Measurements from ENCODE around the gene ACTR2.
"Not testable (repeated sequence)": the region's sequence is repeated elsewhere in the genome, so short reads cannot be mapped to it uniquely, and the experiment has no call there.

ACTR2 gene

DNA sequence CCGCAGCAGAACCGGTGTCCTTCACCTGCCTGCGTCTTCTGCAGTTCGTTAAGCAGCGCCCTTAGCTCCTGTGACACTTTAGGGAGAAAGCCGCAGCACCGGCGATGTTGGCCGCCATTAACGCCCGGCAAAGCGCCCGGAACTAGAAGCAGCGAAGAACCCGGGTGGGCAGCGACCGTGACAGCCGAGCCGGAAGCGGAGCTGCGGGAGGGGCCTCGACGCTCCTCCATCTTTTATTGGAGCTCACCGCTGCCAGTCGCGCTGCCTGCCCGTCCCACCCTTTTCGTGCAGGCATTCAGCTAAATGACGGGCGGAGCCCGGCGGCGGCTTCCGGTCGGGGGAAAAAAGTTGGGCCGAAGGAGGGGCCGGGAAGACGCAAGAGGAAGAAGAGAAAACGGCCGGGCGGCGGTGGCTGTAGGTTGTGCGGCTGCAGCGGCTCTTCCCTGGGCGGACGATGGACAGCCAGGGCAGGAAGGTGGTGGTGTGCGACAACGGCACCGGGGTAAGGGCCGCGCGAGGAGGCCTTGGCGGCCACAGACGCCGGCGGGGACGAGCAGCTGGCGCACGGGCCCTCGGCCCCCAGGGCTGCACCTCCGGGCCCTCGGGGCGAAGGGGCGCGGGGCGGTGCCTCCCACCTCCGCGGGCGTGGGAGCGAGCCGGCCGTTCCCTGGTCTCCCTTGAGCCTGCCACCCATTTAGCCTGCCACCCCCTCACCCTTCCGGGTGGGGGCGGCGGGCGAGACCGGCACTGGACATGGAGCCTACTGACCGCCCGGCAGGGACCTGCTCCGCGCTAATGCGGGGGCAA lies at the start of gene ACTR2:
TSS of gene ACTR2 (plus strand) at position 376 of the 807 bp plus-strand sequence. CDS start at position 455, 79 bp downstream.
- peak; percentile 94 for DNase-seq

DNA sequence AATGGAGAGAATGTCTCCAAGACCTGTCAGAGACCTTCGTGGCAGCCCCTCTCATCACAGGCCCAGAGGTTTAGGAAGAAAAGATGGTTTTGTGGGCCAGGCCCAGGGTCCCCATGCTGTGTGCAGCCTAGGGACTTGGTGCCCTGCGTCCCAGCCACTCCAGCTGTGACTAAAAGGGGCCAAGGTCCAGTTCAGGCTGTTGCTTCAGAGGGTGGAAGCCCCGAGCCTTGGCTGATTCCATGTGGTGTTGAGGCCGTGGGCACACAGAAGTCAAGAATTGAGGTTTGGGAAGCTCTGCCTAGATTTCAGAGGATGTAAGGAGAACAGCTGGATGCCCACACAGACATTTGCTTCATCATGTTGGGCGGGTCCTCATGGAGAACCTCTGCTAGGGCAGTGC lies 45.1 kb upstream of the ACTR2 start:
- no peak for DNase-seq

DNA sequence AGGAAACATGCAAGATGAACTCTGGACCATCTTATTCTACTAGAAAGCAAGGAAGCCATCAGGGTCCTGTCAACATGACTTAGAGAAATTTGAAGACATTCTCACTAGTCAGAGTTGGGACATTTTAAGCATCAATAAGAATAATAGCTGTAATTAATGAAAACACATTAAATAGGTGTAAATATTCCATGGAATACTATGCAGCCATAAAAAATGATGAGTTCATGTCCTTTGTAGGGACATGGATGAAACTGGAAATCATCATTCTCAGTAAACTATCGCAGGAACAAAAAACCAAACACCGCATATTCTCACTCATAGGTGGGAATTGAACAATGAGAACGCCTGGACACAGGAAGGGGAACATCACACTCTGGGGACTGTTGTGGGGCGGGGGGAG lies 44.2 kb upstream of the ACTR2 start:
- DNase-seq: not testable (repeated sequence)

DNA sequence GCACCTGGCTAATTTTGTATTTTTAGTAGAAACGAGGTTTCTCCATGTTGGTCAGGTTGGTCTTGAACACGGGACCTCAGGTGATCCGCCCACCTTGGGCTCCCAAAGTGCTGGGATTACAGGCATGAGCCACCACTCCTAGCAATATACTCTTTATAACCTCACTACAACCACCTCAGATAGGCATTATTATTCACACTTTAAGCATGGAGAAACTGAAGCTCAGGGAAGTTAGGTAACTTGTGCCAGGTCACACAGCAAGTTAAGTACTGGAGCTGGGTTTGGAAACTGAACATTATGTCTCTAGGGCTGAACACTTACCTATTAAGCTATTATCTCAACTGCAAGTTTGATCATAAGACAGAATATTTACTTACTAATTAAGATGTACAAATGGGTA lies 42.6 kb upstream of the ACTR2 start:
- DNase-seq: no peak

DNA sequence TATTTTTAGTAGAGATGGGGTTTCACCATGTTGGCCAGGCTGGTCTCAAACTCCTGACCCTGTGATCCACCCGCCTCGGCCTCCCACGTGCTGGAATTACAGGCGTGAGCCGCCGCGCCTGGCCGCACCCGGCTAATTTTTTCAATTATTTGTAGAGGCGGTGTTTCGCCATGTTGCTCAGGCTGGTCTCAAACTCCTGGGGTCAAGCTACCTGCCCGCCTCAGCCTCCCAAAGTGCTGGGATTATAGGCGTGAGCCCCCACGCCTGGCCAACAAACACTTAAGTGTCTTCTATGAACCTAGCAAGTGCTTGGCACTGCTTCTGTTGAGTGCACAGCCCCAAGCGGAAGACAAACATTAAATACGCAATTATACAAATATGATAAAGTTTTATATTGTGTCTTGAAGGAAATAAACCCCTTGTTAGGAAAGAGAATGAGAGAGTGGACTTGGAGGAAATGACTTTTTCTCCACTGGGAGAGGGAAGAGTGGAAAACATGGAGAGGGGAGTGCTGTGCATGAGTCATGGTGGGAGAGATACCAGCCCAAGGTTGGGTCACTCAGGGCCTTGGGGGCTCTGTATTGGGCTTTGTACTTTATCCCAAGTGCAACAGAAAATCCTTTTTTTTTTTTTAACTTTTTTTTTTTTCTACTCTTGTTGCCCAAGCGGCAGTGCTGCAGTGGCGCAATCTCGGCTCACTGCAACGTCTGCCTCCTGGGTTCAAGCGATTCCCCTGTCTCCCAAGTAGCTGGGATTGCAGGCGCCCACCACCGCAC lies 41.4 kb upstream of the ACTR2 start:
- DNase-seq: no peak

DNA sequence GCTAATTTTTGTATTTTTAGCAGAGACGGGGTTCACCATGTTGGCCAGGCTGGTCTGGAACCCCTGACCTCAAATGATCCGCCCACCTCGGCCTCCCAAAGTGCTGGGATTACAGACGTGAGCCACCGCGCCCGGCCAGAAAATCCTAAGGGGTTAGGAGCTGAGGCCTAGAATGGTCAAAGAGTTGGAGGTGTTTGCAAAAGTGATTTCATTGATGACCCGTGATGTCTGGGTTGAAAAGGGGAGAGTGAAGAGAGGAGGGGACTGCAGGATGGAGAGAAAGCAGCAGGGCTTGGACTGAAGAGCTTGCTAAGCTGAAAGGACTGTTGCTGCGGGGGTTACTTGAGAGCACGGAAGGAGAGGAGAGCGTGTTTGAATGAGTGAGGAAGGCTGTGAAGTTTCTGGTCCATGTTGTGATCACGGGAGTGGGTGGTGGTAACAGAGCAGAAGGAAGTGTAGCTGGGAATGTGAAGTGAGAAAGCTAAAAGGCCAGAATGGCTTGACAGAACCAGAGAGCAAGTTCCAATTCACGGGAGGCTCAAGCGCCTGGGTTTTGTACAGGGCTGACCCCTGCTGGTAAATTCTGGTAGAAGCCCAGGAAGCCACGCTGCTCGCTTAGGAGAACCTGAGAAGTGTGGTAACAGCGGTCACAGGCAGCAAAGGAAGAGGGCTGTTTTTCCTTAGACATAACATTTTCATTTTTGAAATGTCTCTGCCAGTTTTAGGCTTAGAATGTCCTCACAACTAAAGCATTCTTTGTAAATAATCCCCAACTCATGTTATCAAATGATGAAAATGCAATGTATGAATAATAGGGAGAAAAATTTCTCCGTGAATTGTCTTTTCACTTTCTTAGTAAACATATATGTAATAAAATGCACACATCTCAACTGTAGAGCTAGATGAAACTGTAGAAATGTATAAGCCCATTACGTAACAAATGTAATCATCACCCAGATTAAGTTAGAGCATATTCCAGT lies 40.5 kb upstream of the ACTR2 start:
- DNase-seq: peak; percentile 68

DNA sequence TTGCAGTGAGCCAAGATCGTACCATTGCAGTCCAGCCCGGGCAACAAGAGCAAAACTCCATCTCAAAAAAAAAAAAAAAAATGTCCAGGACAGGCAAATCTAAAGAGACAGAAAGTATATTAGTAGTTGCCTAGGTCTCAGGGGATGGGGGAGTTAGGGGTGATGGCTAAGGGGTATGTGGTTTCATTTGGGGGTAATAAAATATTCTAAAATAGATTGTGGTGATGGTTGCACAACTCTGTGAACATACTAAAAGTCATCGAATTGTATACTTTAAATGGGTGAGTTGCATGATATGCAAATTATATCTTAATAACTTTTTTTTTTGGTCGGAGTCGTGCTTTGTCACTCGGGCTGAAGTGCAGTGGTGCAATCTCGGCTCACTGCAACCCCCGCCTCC lies 34.2 kb upstream of the ACTR2 start:
- DNase-seq: no peak

DNA sequence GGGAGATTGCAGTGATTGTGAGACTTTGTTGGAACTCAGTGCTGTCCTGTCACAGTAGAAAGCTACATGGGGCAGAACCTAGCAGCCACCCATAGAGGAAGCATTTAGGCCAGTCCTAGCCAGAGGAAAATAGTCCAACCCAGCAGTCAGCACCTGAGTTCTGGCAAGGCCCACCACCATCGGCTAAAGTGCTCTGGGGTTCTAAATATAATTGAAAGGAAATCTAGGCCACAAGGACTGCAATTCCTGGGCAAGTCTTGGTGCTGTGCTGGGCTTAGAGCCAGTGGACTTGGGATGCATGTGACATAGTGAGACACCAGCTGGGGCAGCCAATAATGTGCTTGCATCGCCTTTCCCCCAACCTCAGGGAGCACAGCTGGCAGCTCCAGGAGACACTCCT lies 28.9 kb upstream of the ACTR2 start:
- no peak for DNase-seq

DNA sequence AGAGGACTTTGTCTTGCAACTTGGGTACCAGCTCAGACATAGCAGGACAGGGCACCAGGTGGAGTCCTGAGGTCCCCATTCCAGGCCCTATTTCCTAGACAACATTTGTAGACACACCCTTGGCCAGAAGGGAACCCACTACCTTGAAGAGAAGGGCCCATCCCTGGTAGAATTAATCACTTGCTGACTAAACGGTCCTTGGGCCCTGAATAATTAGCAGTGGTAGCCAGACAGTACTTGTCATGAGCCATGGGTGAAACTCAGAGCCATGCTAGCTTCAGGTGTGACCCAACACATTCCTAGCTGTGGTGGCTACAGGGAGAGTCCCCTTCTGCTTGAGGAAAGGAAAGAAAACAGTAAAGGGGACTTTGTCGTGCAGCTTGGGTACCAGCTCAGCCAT lies 28.5 kb upstream of the ACTR2 start:
- DNase-seq: no peak

DNA sequence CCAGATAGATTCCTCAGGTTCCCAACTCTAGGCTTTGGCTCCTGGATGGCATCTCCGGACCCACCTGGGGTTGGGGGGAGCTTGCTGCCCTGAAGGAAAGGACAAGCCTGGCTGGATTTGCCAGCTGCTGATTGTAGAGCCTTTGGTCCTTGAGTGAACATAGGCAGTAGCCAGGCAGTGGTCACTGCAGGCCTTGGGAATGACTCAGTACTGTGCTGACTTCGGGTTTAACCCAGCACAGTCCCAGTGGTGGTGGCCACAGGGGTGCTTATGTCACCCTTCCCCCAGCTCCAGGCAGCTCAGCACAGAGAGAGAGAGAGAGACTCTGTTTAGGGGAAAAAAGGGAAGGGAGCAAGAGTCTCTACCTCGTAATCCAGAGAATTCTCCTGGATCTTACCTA lies 27.7 kb upstream of the ACTR2 start:
- DNase-seq: no peak

DNA sequence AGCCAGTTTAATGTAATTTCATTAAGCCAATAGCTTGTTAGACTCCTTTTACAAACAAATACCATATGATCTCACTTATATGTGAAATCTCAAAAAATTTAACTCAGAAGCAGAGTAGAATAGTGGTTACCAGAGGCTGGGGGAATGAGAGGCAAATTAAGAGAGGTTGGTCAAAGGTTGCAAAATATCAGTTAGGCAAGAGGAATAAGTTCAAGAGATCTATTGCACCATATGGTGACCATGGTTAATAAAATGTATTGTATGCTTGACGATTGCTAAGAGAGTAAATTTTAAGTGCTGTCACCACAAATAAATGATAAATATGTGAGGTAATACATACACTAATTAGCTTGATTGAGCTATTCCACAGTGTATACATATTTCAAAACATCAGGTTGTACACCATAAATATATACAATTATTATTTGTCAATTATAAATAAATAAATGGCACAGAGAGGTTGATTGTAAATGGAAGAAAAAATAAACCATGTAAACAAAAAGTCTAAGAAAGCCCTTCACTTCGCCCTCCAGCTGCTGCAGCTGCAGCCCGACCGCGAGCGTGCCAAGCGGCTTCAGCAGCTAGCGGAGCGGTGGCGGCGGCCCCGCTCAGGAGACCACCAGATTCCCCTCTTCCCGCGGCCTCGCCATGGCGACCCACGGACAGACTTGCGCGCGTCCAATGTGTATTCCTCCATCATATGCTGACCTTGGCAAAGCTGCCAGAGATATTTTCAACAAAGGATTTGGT lies 23.0 kb upstream of the ACTR2 start:
- DNase-seq: peak; percentile 30

DNA sequence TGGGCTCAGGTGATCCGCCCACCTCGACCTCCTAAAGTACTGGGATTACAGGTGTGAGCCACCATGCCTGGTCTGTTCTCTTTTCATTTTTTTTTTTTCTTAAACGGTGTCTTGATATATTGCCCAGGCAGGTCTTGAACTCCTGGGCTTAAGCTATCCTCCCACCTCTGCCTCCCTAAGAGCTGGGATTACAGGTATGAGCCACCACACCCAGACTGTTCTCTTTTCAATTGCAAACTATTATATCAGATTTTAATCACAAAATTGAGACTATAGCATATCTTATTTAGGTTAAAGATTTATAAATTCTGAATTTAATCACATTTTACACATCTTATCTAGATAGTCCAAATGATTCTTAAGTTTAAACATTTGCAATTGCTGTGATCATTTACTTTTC lies 15.5 kb upstream of the ACTR2 start:
- DNase-seq: no peak

DNA sequence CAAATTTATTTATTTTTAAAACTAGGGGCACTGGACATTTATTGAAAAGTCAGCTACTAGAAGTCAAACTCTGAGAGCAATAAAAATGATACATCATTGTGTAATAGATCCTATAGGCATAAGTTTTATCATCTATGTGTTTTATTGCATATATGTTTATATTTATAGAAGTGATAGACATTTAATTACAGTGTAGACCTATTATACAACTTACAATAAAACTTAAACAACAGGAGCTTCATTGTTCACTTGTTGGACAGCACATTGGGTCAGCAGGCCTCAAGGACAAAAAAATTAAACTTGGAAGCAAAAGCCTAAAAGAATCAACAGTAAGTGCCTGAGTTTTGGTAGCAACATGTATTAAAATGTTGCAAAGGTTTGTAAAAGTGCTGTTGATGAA lies 15.0 kb upstream of the ACTR2 start:
- no peak for DNase-seq

DNA sequence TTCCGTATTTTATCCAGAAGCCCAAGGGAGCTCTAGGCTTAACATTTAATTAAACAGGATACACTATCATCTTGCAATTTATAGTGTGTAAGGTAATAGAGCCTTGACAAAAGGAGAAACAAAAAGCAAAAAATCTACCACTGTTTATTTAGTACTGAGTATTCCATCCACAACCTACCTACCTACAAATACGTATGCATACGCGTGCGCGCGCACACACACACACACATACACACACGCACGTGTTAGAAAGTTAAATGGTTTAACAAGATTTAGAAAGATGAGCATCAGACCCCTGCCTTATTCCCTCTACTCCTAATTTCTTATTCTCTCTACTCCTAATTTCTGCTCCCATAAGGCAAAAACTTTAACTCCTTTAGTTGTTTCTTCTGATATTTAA lies 14.6 kb upstream of the ACTR2 start:
- no peak for DNase-seq

DNA sequence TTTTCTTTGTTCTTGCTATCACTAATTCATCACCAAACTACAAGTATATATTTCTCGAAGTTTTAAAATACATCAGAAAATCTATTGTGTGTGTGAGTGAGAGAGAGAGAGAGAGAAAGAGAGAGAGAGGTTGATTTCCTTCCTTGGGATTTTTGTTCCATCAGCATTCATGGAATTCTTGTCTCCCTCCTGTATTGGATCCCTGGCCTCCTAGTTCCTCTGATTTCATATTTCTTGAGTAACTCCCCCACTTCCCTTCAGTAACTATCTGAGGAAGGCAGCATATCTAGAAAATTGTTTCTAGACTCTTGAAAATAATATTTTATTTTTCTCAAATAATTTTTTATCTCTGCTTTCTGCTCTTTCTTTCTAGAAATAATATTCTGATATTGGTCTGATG lies 13.3 kb upstream of the ACTR2 start:
- DNase-seq: no peak

DNA sequence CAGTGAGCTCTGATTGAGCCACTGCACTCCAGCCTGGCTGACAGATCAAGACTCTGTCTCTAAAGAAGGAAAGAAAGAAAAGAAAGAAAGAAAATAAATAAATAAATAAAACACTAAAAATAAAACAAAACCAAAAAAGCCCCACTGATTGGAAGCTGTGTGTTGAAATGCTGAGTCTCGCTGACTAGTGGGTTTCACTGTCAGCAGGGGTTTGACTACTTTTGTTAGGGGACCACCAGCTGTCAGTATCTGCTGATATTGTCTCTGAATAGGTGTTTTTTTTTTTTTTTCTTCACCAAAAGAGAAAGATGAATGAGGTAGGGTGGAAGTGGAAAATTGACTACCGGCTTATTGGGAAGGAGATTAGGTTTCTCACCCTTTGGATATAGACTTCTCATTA lies 12.8 kb upstream of the ACTR2 start:
- no peak for DNase-seq

DNA sequence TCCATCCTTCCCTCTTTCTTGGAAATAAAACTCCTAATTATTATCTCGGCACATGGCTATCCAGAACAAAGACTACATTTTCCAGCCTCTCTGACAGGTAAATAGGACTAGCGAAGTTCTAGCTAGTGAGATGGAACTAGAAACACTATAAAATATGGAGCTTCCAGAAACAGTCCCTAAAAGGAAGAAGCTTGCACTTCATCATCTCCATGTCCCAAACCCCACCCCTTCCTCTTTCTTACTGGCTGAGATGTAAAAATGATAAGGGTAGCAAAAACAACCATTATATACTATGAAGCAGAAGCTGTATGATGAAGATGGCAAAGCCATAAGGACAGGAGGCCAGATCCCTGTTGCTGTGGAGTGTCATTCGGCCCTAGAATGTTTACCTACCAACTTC lies 11.7 kb upstream of the ACTR2 start:
- DNase-seq: no peak

DNA sequence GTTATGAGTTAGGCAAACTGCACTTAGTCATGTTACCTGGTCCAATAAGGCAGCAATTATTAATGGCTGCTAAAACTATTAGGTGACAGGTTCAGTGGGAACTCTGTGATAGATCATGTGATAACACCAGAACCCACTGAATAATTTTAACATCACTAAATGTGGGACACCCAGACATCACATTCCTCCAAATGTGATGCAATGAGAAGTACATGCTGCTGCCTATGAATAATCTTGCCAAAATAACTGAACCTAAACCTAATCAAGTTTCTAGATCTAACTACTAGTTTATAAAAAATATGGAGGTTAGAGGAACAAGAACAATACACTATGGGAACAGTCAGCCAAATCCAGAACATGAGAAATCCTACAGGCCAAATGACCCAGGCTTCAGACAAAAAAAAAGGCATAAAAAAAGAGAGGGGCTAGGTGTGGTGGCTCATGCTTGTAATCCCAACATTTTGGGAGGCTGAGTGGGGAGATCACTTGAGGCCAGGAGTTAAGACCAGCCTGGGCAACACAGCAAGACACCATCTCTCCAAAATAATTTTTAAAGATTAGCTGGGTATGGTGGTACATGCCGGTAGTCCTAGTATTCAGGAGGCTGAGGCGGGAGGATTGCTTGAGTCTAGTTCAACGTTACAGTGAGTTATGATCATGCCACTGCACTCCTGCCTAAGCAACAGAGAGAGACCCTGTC lies 7.0 kb upstream of the ACTR2 start:
- no peak for DNase-seq

DNA sequence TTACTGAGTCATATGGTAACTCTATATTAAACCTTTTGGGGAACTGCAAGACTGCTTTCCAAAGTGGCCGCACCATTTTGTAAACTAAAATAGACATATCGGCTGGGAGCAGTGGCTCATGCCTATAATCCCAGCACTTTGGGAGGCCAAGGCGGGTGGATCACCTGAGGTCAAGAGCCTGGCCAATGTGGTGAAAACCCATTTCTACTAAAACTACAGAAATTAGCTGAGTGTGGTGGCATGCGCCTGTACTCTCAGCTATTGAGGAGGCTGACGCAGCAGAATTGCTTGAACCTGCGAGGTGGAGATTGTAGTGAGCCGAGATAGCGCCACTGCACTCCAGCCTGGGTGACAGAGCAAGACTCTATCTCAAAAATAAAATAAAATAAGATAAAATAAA lies 6.4 kb upstream of the ACTR2 start:
- not testable (repeated sequence) for DNase-seq

DNA sequence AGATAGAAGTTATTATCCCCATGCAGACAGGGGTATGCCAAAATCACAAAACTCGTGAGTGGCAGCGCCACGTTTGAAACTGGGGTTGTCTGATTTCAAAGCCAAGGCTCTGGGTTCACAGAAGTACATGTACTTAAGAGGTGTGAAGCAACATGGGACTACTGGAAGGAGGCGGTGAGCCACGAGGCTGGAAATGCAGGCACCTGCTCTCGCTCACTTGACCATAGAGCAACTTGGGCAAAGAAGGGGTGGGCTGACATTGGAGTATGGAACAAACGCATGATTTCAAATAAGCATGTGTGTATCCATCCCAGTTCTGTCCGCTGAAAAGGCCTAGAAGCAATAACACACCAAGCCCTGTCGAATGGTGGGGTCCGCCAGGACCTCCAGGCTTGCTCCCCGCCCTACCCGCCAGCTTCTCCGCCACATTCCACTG lies 593 bp upstream of the ACTR2 start:
- no peak for DNase-seq

DNA sequence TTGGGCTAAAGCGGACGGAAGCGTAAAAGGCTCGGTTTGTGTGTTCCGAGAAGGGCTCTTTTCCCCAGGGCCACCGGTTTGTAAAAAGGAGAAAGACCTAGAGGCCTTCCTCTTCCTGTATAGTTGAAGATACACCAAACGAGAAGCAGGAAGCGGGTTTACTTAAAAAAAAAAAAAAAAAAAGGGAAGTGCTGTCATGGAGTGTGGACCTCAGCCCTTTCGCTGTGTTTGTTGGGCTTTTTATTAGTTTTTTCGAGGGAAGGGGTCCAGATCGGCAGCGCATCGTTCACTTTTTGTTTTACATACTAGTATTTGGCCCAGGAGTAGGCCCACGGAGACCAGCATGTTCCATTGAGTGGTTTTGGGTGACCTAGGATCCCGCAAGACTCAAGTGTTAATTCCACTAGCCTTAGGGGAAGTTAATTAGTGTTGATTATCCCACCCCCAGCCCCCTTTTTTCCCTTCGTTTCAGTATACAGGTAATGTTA lies 676 bp downstream of the ACTR2 start:
- peak; percentile 65 for DNase-seq

DNA sequence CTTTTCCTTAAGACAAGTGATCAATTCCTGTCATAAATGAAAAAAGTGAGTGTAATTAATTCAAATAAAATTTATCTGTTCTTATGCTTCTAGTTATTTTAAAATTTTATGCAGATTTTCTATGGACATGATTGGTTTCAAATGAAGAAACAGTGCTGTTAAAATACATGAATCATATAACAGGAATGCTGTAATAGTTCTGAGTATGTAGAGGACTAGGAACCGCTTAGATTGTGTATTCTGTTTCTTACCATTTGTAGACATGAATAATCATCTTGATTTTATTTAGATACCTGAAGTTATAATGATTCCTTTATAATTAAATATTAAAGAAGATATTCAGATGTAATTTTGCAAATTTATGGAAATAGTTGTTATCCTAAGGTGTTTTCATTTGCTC lies 3.5 kb downstream of the ACTR2 start:
- DNase-seq: no peak
